Measurements from ENCODE around the gene VDR.

VDR gene

DNA sequence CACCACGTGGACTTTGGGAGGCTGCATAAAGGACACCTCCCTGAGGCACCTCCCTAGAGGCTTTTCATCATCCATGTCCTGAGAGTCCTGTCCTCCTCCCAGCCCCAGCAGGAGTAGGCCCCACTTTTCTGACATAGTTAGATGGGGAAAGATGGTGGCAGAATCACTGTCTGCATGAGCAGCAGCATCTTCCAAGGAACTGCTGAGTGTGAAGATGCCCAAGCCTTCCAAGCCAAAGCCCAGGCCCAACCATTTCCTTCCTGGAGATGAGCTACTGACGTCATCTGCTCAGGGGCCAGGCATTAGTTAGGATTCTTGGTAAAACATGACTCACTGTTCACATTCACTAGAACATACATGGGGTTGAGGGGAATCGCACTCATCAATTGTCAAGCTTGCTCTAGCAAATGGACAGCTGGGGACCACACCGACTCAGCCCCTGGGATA, 37.3 kb downstream of the VDR start:
- DNase-seq, result peak in 1 of 2 experiments; percentile 20

- no peak for DNase-seq
Observed at GRCh38 chr12:47864646-47865235, 40.1 kb downstream of the VDR start.

DNA sequence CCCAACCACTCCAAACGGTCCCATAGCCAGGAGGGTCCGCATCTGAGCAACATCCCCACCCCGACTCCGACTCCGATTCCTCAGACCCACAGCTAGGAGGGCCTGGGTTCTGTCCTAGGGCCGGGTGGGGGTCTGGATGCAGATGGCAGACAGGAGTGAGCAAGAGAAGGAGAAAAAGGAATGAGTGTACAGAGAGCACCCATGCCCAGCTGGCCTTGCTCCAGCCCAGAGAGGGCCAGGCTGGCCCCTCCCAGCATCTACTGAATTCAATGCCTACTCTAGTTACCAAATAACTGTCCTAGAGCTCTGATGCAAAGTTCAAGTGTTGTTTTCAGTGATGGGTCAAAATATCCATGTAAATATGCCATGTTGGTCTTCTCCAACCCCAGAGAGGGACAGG, 40.8 kb downstream of the VDR start:
- no peak for DNase-seq

DNA sequence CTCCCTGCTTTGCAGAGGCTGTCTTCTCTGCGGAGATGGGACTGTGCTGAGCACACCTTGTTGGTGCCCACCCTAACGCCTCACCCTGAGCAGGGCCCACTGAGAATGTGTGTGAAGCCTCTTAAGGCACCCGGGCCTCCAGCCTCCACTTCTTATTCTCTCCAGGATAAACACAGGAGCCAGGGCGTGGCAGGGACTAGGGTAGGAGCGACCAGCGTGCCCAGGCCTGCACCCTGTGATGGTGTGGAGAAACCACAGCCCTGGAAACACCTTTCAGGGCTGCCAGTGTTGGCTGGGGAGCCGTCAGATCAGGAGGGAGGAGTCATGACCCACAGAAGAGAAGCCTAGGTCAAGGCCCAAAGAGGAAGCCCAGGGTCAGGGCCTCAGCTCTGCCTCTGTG, 41.3 kb downstream of the VDR start:
- no peak for DNase-seq

DNA sequence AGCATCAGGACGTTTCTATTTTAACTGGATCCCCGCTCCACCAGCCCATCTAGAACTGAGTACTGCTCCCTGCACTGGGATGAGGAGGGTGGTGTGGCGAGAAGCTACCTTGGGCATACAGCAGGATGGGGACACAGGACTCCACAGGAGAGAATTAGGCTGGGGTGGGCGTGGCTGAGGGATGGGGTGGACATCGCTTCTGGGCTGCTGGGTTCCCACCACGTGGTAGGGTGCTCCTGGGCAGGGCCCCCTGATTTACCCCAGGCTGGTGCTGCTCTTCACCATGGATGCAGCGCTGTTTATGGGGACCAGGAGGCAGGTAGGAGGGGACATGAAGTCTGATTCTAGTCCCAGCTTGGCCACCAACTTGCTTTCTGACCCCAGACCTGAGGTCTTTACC, 41.9 kb downstream of the VDR start:
- no peak for DNase-seq

DNA sequence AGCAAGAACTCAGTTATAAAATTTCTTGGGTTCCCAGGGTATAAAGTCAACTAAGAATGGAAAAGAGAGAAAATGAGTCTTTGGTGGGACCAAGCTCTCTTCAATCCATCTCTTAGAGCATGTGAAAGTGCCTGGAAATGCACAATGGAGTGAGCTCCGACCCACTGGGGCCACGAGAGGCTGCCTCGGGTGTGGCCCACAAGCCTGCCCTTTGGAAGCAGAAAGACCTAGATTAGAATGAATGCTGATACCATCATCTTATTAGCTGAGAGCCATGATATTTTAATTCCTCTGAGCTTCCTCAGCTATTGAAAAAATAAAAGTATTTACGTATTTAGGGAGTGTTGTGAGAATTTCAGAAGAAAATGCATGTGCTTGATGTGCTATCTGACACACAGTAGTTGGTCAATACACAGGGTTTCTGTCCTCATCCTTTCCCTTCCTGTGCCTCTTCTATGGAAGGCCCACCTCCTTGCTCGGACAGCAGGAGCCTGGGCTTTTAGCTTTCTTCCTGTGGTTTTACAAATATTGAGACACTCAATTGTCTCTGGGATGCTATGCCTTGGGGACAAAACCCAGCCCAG, 42.5 kb downstream of the VDR start:
- DNase-seq, result no peak

- DNase-seq, result no peak
Observed at GRCh38 chr12:47860873-47861272, 43.9 kb downstream of the VDR start.

GRCh38 chr12:47860279-47860841, 44.4 kb downstream of the VDR start:
- no peak for DNase-seq

- DNase-seq, result no peak
Observed at GRCh38 chr12:47858511-47859266, 46.1 kb downstream of the VDR start.

- DNase-seq, result no peak
Observed at GRCh38 chr12:47856721-47857575, 47.8 kb downstream of the VDR start.

GRCh38 chr12:47856094-47856493, 48.7 kb downstream of the VDR start:
- no peak for DNase-seq

- no peak for DNase-seq
Observed at GRCh38 chr12:47855502-47855901, 49.3 kb downstream of the VDR start.

DNA sequence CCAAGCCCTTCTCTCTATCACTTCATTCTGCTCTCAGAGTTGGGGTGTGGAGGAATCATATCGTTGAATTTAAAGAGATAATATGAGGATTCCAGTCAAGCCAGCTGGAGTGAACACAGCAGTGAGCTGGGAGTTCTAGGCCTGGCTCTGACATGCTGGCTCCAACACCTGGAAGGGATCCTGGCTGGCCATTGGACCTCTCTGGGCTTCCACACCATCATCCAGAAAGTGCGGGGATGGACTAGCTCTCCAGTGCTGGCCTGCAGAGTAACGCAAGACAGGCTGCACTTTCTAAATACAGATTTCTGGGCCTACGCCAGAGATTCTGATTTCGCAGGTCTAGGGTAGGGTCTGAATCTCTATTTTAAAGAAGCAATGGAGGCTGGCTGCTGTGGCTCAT, 50.3 kb downstream of the VDR start:
- no peak for DNase-seq

DNA sequence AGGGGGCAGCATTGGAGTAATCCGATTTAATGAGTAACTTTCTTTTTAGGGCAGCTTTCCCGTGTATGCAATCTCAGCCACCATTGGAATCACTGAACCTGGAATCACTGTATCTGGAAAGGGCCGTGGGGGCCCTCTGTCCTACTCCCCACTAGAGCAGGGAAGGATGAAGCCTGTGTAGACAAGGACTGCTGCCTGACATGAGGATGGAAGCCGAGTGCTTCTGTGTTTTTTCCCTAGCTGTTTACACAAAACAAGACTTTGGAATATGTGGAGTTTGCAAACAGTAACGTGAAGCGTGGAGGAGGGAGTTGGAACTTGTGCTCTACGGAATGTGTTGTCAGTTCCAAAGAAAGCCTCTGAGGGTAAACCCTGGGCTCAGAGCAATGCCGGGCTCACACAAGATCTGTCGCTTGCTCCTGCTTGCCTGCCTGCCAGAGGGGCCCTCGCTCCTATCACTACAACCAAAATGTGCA, 52.7 kb downstream of the VDR start:
- no peak for DNase-seq

- no peak for DNase-seq
Observed at GRCh38 chr12:47851303-47851952, 53.4 kb downstream of the VDR start.

- DNase-seq, result no peak
Observed at GRCh38 chr12:47850153-47851084, 54.4 kb downstream of the VDR start.

- DNase-seq, result no peak
Observed at GRCh38 chr12:47849261-47849660, 55.5 kb downstream of the VDR start.

DNA sequence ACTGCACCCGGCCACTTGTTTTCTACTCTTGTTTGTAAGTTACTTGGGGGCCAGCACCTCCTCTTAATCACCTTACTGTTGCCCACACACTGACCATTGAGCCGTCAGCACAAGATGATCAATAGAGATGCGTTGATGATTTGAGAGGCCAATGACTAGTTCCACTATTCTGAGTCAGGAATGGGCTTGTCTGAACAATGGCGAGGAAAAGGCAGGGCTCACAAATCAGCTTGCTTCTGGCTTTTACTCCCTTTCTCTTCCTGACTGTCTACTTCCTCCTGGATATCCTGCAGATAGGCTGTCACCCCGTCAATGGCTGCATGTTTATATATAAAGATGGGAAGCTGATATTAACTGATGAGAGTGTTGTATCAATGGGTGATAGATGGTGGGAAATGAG, 55.9 kb downstream of the VDR start:
- DNase-seq, result no peak

DNA sequence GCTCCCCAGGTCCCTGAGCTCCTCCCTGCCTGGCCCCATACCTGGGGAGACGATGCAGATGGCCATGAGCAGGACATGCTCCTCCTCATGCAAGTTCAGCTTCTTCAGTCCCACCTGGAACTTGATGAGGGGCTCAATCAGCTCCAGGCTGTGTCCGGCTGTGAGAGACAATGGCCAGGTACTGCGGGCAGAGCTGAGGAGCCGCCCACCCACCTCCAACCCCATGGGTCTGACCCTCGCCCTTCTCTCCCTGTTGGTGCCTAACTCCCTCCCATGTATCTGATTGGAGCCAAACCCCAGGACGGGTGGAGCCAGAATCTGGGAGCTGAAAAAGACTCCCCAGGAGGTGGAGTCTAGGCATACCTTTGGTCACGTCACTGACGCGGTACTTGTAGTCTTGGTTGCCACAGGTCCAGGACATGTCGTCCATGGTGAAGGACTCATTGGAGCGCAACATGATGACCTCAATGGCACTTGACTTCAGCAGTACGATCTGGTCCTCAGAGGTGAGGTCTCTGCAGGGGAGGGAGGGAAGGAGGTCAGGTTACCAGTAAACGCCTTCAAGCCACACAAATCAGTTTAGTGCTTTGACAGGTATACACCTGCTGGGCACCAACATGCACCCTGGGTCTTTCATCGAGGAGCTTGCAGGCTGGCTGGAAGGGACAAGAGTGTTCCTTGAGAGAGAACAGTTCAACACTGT, 58.3 kb downstream of the VDR start:
- no peak for DNase-seq

DNA sequence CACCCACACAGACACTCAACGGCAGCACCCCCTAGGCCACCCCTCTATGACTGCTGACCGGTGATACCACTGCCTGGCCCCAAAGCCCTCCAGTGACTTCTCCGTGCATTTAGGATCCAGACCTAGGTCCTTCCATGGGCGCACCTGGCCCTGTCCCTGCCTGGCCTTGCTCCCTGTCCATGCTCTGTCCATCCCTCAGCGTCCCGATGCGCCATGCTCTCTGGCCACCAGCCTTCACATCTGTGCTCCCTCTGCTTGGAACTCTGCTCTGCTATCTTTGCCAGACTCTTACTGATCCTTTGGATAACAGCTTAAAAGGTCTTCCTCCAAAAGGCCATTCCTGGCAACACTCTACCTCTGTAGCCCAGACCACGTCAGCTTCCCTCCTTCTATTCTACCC, 59.7 kb downstream of the VDR start:
- DNase-seq, result no peak
